Upper lobe of right lung (tissue), 1 donor: Measurements from ENCODE around the gene AHSA1. TPM values are rescaled to one million over a fixed set of nuclear protein-coding genes. Genes with fewer than 3 reads are reported as not detected.

ENCODE experiments used
- ATAC-seq: fragments of 200-7000 bp; cut with Tn5 transposase; one replicate; pipeline ENCODE4 v1.9.1; 2020; ENCODE audit warnings: mild to moderate bottlenecking, moderate library complexity
- DNase-seq: peaks from one replicate; pipeline ENCODE4 v3.0.0-alpha.2; 2020
- H3K27ac ChIP-seq: fragments of 200-600 bp; one replicate; pipeline ENCODE4 v1.8.0; 2022
- H3K27me3 ChIP-seq: fragments of 200-600 bp; one replicate; pipeline ENCODE4 v1.8.0; 2022; ENCODE audit warnings: mild to moderate bottlenecking
- H3K36me3 ChIP-seq: fragments of 200-600 bp; one replicate; pipeline ENCODE4 v1.8.0; 2022
- H3K4me1 ChIP-seq: fragments of 200-600 bp; one replicate; pipeline ENCODE4 v1.8.0; 2022
- H3K4me3 ChIP-seq: fragments of 200-600 bp; one replicate; pipeline ENCODE4 v1.8.0; 2022; ENCODE audit warnings: mild to moderate bottlenecking
- H3K9me3 ChIP-seq: fragments of 200-600 bp; one replicate; pipeline ENCODE4 v1.8.0; 2022
- intact Hi-C: fragments of 100-400 bp; cut with DNase I; formaldehyde crosslinking; loops from one replicate; pipeline ENCODE4 v1.11.0; 2022
- total RNA-seq: library from RNA; stranded (reverse); fragmentation: NEBNext Ultra II Directional; extraction: Animal tissue kit (Norgen Biotek cat#: 25700); gene quantifications from one replicate; pipeline ENCODE4 v1.2.1, GENCODE V29; 2021
- TF ChIP-seq, protein P1 (sequence below): fragments of 200-600 bp; IDR thresholded peaks from one replicate; pipeline ENCODE4 v1.8.0; 2022; ENCODE audit warnings: antibody characterized with exemption
- donor health status: DM: no; HTN: yes; CAD: no; lungs with severe emphysema.

Gene AHSA1
- total RNA-seq, 1 donor from 2014 or later, result 120 TPM

DNA sequence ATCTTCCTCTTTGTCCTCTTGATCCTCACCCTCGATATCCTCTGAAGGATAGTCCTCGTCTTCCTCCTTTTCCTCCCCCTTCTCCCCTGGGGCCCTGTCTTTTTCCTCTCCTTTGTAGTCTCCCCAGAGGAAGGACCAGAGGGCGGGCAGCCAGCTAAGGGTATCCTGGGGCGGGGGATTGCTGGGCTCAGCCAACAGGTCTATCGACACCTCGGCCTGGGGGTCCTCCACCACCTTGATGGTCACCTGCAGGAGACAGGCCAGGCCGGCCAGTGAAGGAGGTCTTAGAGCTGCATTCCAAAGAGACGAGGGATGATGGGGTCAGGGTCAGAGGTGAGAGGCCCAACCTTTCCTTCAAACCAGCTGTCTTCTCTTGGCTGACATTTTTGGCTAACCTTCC is 24.5 kb downstream of the AHSA1 start:
- H3K36me3 ChIP-seq, result no peaks in the 10 kb centered on the region
- H3K27ac ChIP-seq, result no peak overlapping the region
- H3K9me3 ChIP-seq, result no peaks in the 10 kb centered on the region
- H3K27me3 ChIP-seq, result no peaks in the 10 kb centered on the region
- peak; percentile 56 for DNase-seq
- no peak for ATAC-seq
- no peaks in the 10 kb centered on the region for H3K4me1 ChIP-seq
- intact Hi-C loops, result no loop called here
- no peak overlapping the region for H3K4me3 ChIP-seq
- TF ChIP-seq, protein P1, sequence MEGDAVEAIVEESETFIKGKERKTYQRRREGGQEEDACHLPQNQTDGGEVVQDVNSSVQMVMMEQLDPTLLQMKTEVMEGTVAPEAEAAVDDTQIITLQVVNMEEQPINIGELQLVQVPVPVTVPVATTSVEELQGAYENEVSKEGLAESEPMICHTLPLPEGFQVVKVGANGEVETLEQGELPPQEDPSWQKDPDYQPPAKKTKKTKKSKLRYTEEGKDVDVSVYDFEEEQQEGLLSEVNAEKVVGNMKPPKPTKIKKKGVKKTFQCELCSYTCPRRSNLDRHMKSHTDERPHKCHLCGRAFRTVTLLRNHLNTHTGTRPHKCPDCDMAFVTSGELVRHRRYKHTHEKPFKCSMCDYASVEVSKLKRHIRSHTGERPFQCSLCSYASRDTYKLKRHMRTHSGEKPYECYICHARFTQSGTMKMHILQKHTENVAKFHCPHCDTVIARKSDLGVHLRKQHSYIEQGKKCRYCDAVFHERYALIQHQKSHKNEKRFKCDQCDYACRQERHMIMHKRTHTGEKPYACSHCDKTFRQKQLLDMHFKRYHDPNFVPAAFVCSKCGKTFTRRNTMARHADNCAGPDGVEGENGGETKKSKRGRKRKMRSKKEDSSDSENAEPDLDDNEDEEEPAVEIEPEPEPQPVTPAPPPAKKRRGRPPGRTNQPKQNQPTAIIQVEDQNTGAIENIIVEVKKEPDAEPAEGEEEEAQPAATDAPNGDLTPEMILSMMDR, result no peak

DNA sequence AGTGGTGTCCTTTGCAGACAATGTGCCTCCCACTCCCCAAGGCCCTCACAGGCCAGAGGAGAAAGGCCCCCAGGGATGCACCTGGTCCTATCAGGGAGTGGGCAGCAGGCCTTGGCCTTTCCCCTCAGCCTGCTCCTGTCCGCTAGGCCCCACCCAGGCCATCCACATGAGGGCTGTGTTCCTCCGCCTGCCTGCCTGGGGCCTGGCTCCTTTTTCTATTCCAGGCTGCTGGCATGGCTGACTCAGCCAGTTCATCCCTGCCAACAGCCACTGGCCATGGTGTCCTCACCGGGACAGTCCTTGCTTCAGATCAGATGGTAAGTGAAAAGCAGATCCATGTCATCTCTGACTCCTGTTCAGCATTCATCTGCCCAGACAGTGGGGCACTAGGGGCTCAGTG is 27.4 kb downstream of the AHSA1 start:
- no peaks in the 10 kb centered on the region for H3K27me3 ChIP-seq
- no peaks in the 10 kb centered on the region for H3K4me1 ChIP-seq
- H3K27ac ChIP-seq, result no peak overlapping the region
- no peaks in the 10 kb centered on the region for H3K36me3 ChIP-seq
- no peak overlapping the region for H3K4me3 ChIP-seq
- no peak for ATAC-seq
- peak; percentile 49 for DNase-seq
- intact Hi-C loops, result no loop called here
- TF ChIP-seq, protein P1, result no peak
- no peaks in the 10 kb centered on the region for H3K9me3 ChIP-seq

GRCh38 chr14:77485901-77486678 is 28.2 kb downstream of the AHSA1 start:
- no peak for ATAC-seq
- intact Hi-C loops, result no loop called here
- DNase-seq, result no peak
- Histone ChIP-seq H3K27me3 (no peaks in the 10 kb centered on the region), H3K36me3 (no peaks in the 10 kb centered on the region), H3K4me1 (no peaks in the 10 kb centered on the region), H3K9me3 (no peaks in the 10 kb centered on the region), H3K4me3 (no peak overlapping the region), H3K27ac (no peak overlapping the region)
- TF ChIP-seq, protein P1, result no peak

GRCh38 chr14:77488558-77488957 is 30.7 kb downstream of the AHSA1 start:
- Histone ChIP-seq H3K36me3 (no peaks in the 10 kb centered on the region), H3K9me3 (no peaks in the 10 kb centered on the region), H3K4me1 (no peaks in the 10 kb centered on the region), H3K4me3 (no peak overlapping the region), H3K27ac (no peak overlapping the region), H3K27me3 (no peaks in the 10 kb centered on the region)
- DNase-seq, result no peak
- no peak for ATAC-seq
- intact Hi-C loops, result no loop called here
- TF ChIP-seq, protein P1, result no peak

- no peaks in the 10 kb centered on the region for H3K9me3 ChIP-seq
- ATAC-seq (no peak), DNase-seq (no peak)
- H3K36me3 ChIP-seq, result no peaks in the 10 kb centered on the region
- H3K4me1 ChIP-seq, result no peaks in the 10 kb centered on the region
- intact Hi-C loops, result no loop called here
- H3K27ac ChIP-seq, result no peak overlapping the region
- TF ChIP-seq, protein P1, result no peak
- no peaks in the 10 kb centered on the region for H3K27me3 ChIP-seq
- no peak overlapping the region for H3K4me3 ChIP-seq
Observed at GRCh38 chr14:77489041-77489440, 31.1 kb downstream of the AHSA1 start.
